ENCODE measurements around the gene BAIAP3.

- TF ChIP-seq CTCF (IDR thresholded peaks at IDR 0.05; ENCODE audit: borderline replicate concordance, extremely low read depth, low read length, poor library complexity, severe bottlenecking): no peak
- TF ChIP-seq EZH2 (IDR thresholded peaks at IDR 0.05; ENCODE audit: borderline replicate concordance, low read depth, low read length, severe bottlenecking): no peak
Observed at GRCh38 chr16:1325261-1325660, 8.2 kb upstream of the BAIAP3 start.
